H1 (cell line): Measurements from ENCODE around the gene CTNNBL1. TPM values are rescaled to one million over a fixed set of nuclear protein-coding genes. Genes with fewer than 3 reads are reported as not detected.

Source experiments
- CTCF ChIA-PET: fragments of 300-600 bp; sonication (Branson Sonifier 250); formaldehyde crosslinking; loops from one replicate; lab custom pipeline; 2021; ENCODE audit not compliant: partially characterized antibody; lab: Charles Lee
- POLR2A ChIA-PET: fragments of 300-600 bp; sonication (Branson Sonifier 250); formaldehyde crosslinking; loops from one replicate; lab custom pipeline; 2021; ENCODE audit warnings: inconsistent platforms; ENCODE audit not compliant: partially characterized antibody; lab: Charles Lee
- DNase-seq, 2 experiments: peaks; one replicate each; pipeline versions ENCODE4 v3.0.0 to v3.0.0-alpha.2; 2010 to 2022; ENCODE audit warnings: low spot score in 2 of 2, low read depth in 1 of 2, mixed read lengths in 1 of 2
- FAIRE-seq: peaks from 2 replicates; lab custom pipeline; 2011; peaks lifted over from hg19 to GRCh38; lab: Jason Lieb, UNC
- H2AFZ ChIP-seq: 2 replicates; pipeline ENCODE4 v1.8.1; 2012; ENCODE audit warnings: low read length, inconsistent platforms
- H2AK5ac ChIP-seq: 2 replicates; pipeline ENCODE4 v1.6.1; 2013; ENCODE audit warnings: low read depth, low read length
- H2BK120ac ChIP-seq: replicated peaks from 2 replicates; pipeline ENCODE3; 2013; ENCODE audit warnings: low read depth, low read length, inconsistent platforms
- H2BK12ac ChIP-seq: 2 replicates; pipeline ENCODE4 v1.6.1; 2013; ENCODE audit warnings: low read depth, low read length
- H2BK15ac ChIP-seq: 2 replicates; pipeline ENCODE4 v1.6.1; 2013; ENCODE audit warnings: low read length
- H2BK20ac ChIP-seq: 2 replicates; pipeline ENCODE4 v1.6.1; 2013; ENCODE audit warnings: low read length
- H2BK5ac ChIP-seq: 2 replicates; pipeline ENCODE4 v1.6.1; 2013; ENCODE audit warnings: low read depth, low read length
- H3K14ac ChIP-seq: 2 replicates; pipeline ENCODE4 v1.6.1; 2013; ENCODE audit warnings: inconsistent platforms; ENCODE audit not compliant: insufficient read length
- H3K18ac ChIP-seq: 2 replicates; pipeline ENCODE4 v1.6.1; 2013; ENCODE audit warnings: low read length; ENCODE audit errors: extremely low read depth
- H3K23ac ChIP-seq: 2 replicates; pipeline ENCODE4 v1.6.1; 2013; ENCODE audit warnings: inconsistent platforms; ENCODE audit not compliant: insufficient read length
- H3K23me2 ChIP-seq: 2 replicates; pipeline ENCODE4 v1.6.1; 2013; ENCODE audit warnings: low read depth, low read length
- H3K27ac ChIP-seq: 2 replicates; pipeline ENCODE4 v1.6.1; 2011; ENCODE audit warnings: low read depth, low read length, inconsistent platforms
- H3K27me3 ChIP-seq, 4 experiments: replicated peaks in 1 of 4; 1 replicate in 1 of 4; 2 replicates in 3 of 4; pipeline versions ENCODE4 v1.6.1 to v1.8.1; 2011 to 2013; ENCODE audit warnings: low read length in 3 of 4, mild to moderate bottlenecking in 3 of 4, inconsistent platforms in 2 of 4, mixed read lengths in 2 of 4, moderate library complexity in 1 of 4; ENCODE audit not compliant: control insufficient read depth in 3 of 4, insufficient read depth in 3 of 4; ENCODE audit errors: extremely low read depth in 1 of 4
- H3K36me3 ChIP-seq, 4 experiments: 2 replicates each; pipeline versions ENCODE4 v1.6.1 to v1.8.1; 2011 to 2013; ENCODE audit warnings: mild to moderate bottlenecking in 4 of 4, low read length in 3 of 4, moderate library complexity in 2 of 4, control low read depth in 1 of 4, inconsistent platforms in 1 of 4; ENCODE audit not compliant: insufficient read depth in 4 of 4, control insufficient read depth in 2 of 4
- H3K4ac ChIP-seq: replicated peaks from 2 replicates; pipeline ENCODE3; 2013; ENCODE audit warnings: low read length, low read depth, mixed read lengths, inconsistent platforms; ENCODE audit not compliant: insufficient read length
- H3K4me1 ChIP-seq, 4 experiments: replicated peaks in 1 of 4; 1 replicate in 1 of 4; 2 replicates in 3 of 4; pipeline versions ENCODE4 v1.6.1 to v1.8.1; 2011 to 2013; ENCODE audit warnings: low read length in 3 of 4, inconsistent platforms in 2 of 4, mixed read lengths in 1 of 4; ENCODE audit not compliant: insufficient read depth in 4 of 4, control insufficient read depth in 3 of 4
- H3K4me2 ChIP-seq, 2 experiments: 2 replicates each; pipeline versions ENCODE4 v1.6.1 to v1.8.1; 2011 to 2013; ENCODE audit warnings: low read depth in 2 of 2, low read length in 2 of 2, control low read depth in 1 of 2, inconsistent platforms in 1 of 2, mild to moderate bottlenecking in 1 of 2; ENCODE audit not compliant: insufficient read depth in 1 of 2
- H3K4me3 ChIP-seq, 4 experiments: fragments of 200-600, 300-600 bp in 1 of 4; sonication (generic), shearing (Covaris generic), sonication (Bioruptor Twin) in 1 of 4; 2 replicates each; pipeline versions ENCODE4 v1.5.1 to v1.8.1; 2011 to 2016; ENCODE audit warnings: low read length in 4 of 4, low read depth in 3 of 4, control low read depth in 2 of 4, inconsistent platforms in 2 of 4, mild to moderate bottlenecking in 2 of 4, mixed read lengths in 1 of 4, moderate library complexity in 1 of 4; ENCODE audit not compliant: insufficient read depth in 2 of 4; ENCODE audit errors: extremely low read depth in 1 of 4
- H3K56ac ChIP-seq: replicated peaks from 2 replicates; pipeline ENCODE3; 2013; ENCODE audit warnings: low read depth, mild to moderate bottlenecking, mixed read lengths, low read length, inconsistent platforms; ENCODE audit not compliant: insufficient read length
- H3K79me1 ChIP-seq: 2 replicates; pipeline ENCODE4 v1.6.1; 2013; ENCODE audit warnings: low read depth, low read length, control low read depth
- H3K79me2 ChIP-seq, 2 experiments: 2 replicates each; pipeline versions ENCODE4 v1.6.1 to v1.8.1; 2012 to 2013; ENCODE audit warnings: low read length in 2 of 2, mild to moderate bottlenecking in 2 of 2, inconsistent platforms in 1 of 2; ENCODE audit not compliant: insufficient read depth in 2 of 2, control insufficient read depth in 1 of 2
- H3K9ac ChIP-seq, 4 experiments: replicated peaks in 1 of 4; 1 replicate in 1 of 4; 2 replicates in 3 of 4; pipeline versions ENCODE4 v1.6.1 to v1.8.1; 2011 to 2013; ENCODE audit warnings: low read depth in 3 of 4, low read length in 3 of 4, control low read depth in 2 of 4, mild to moderate bottlenecking in 2 of 4, moderate library complexity in 2 of 4, inconsistent platforms in 1 of 4; ENCODE audit errors: extremely low read depth in 1 of 4
- H3K9me3 ChIP-seq, 2 experiments: 2 replicates each; pipeline versions ENCODE4 v1.6.1 to v1.8.1; 2012 to 2013; ENCODE audit warnings: mild to moderate bottlenecking in 2 of 2, moderate library complexity in 2 of 2, control low read depth in 1 of 2, inconsistent platforms in 1 of 2, low read depth in 1 of 2, low read length in 1 of 2, mixed read lengths in 1 of 2; ENCODE audit not compliant: insufficient read depth in 2 of 2
- H4K20me1 ChIP-seq, 2 experiments: replicated peaks in 1 of 2; 2 replicates each; pipeline versions ENCODE3 to v1.8.1; 2011 to 2013; ENCODE audit warnings: inconsistent platforms in 2 of 2, low read length in 2 of 2, mild to moderate bottlenecking in 1 of 2; ENCODE audit not compliant: insufficient read depth in 2 of 2, control insufficient read depth in 1 of 2
- H4K5ac ChIP-seq: 2 replicates; pipeline ENCODE4 v1.6.1; 2013; ENCODE audit warnings: low read length, low read depth, mixed read lengths, inconsistent platforms; ENCODE audit not compliant: insufficient read length
- H4K8ac ChIP-seq: 2 replicates; pipeline ENCODE4 v1.8.0; 2013; ENCODE audit warnings: mild to moderate bottlenecking, moderate library complexity, low read length, inconsistent platforms; ENCODE audit not compliant: insufficient read depth; ENCODE audit errors: extremely low read depth
- H4K91ac ChIP-seq: replicated peaks from 2 replicates; pipeline ENCODE3; 2013; ENCODE audit warnings: low read length, mixed read lengths, inconsistent platforms; ENCODE audit not compliant: insufficient read length
- ASH2L ChIP-seq: fragments of 200-600, 300-600 bp; sonication (generic); IDR thresholded peaks from one replicate; pipeline ENCODE4 v1.7.1; 2017; ENCODE audit warnings: low read length
- CHD2 ChIP-seq: IDR thresholded peaks from 2 replicates; pipeline ENCODE4 v1.6.1; 2012; ENCODE audit warnings: low read length, improper control_type of control experiment
- HDAC2 ChIP-seq, 2 experiments: fragments of 300-600 bp in 1 of 2; sonication (generic) in 1 of 2; IDR thresholded peaks; 2 replicates each; pipeline ENCODE4 v1.6.1; 2011 to 2012; ENCODE audit warnings: low read depth in 2 of 2, low read length in 2 of 2, mild to moderate bottlenecking in 2 of 2, moderate library complexity in 2 of 2, borderline replicate concordance in 1 of 2, inconsistent platforms in 1 of 2
- HDAC6 ChIP-seq: IDR thresholded peaks from one replicate; pipeline ENCODE4 v1.7.1; 2012; ENCODE audit warnings: low read depth, mild to moderate bottlenecking, inconsistent platforms, low read length, moderate library complexity
- POLR2AphosphoS5 ChIP-seq: IDR thresholded peaks from 2 replicates; pipeline ENCODE4 v1.6.1; 2011; ENCODE audit warnings: low read depth, low read length
- WGBS, 2 experiments: shearing (Covaris generic) in 1 of 2; methylation state at CpG; one replicate each; pipeline versions ENCODE4 v1.1.6 to v1.1.7; 2013 to 2015; ENCODE audit warnings: low lambda C conversion rate in 2 of 2, mixed read lengths in 2 of 2, inconsistent platforms in 1 of 2, low coverage in 1 of 2, missing lambda C conversion rate in 1 of 2; ENCODE audit not compliant: insufficient replicate concordance in 2 of 2, insufficient coverage in 1 of 2, insufficient read length in 1 of 2; ENCODE audit errors: extremely low coverage in 1 of 2, missing lambda C conversion rate in 1 of 2; 5-methylcytosine and 5-hydroxymethylcytosine counted together
- polyA plus RNA-seq, 7 experiments: library from polyadenylated mRNA; depleted of rRNA in 3 of 7; stranded (reverse) in 5 of 7; unstranded in 2 of 7; fragments of >200 nt in 5 of 7; fragments of 200-250 nt in 2 of 7; gene quantifications; 1 replicate in 5 of 7; 2 replicates in 1 of 7; 4 replicates in 1 of 7; pipeline versions ENCODE4 v1.2.1 to v1.2.3, GENCODE V29; 2011 to 2013; ENCODE audit warnings: missing spikeins in 2 of 7, mixed read lengths in 2 of 7
- total RNA-seq: library from RNA; stranded (reverse); fragmentation: NEBNext Ultra II Directional; extraction: Animal tissue kit (Norgen Biotek cat#: 25700); gene quantifications from 2 replicates; pipeline ENCODE4 v1.2.1, GENCODE V29; 2021
- TF ChIP-seq, protein P1 (sequence below): IDR thresholded peaks from 2 replicates; pipeline ENCODE4 v1.6.1; 2012; ENCODE audit warnings: low read length, inconsistent platforms
- TF ChIP-seq, protein P2 (sequence below), 3 experiments: IDR thresholded peaks; 1 replicate in 2 of 3; 2 replicates in 1 of 3; pipeline versions ENCODE4 v1.5.1 to v1.6.1; 2011; ENCODE audit warnings: low read length in 3 of 3, mild to moderate bottlenecking in 3 of 3, inconsistent platforms in 2 of 3, low read depth in 1 of 3, moderate library complexity in 1 of 3; ENCODE audit not compliant: insufficient read depth in 1 of 3; ENCODE audit errors: control extremely low read depth in 1 of 3

The CTNNBL1 gene
- total and polyA plus RNA-seq, 2 of the 8 experiments (the other 6 are each of a cell fraction or from before 2014, with no cell fraction given): 19.6 to 81.6 TPM

DNA sequence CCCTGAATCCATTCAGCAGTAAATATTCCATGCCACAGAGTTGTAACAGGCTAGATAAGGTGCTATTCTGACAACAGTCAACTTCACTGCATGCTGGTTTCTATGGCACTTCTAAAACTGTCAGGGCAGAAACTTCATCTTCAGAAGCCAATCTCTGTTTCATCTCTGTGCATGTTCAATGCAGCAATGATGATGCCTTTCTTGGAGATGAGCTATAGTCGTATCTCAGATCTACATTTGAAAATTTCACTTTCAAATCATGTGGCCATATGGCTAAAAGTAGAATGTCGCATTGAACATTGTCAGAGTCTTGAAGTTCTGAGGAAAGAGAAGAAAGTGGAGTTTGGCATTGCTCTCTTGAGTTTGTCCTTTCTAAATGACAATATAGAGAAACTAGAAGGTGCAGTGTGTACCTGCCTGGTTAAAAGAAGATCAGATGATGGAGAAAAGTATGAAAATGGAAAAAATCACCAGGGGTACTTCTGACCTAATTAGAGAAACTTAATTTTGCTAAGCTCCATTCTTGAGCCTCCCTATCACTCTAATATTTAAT, 160.1 kb downstream of the CTNNBL1 start:
- CTCF ChIA-PET: interaction anchor here (0.6 to 2.5 kb wide), 3 partner anchors 12 to 238 kb away, joined by 4 to 5 read pairs (median 4); no protein-coding TSS in a partner anchor
- 91% methylated on average over 2 of the region's 2 CpGs; no CpG with 5 or more reads in 1 of the 2 experiments for WGBS, 2 experiments
- Histone ChIP-seq H4K20me1 (no peaks in the 10 kb centered on the region), H3K36me3 (peaks cover 0 to 5% (median 0%) of the 10 kb centered on the region in 4 experiments; a peak in 1 of 8 replicates), H3K9ac (no peak overlapping the region), H3K23ac (no peak overlapping the region), H3K9me3 (no peaks in the 10 kb centered on the region), H2BK5ac (no peak overlapping the region), H3K4me1 (no peaks in the 10 kb centered on the region), H4K8ac (no peak overlapping the region), H3K79me2 (no peaks in the 10 kb centered on the region), H3K79me1 (no peaks in the 10 kb centered on the region), H4K5ac (no peak overlapping the region), H3K4ac (no peak overlapping the region), H2BK12ac (no peak overlapping the region), H3K4me2 (no peak overlapping the region), H3K23me2 (no peaks in the 10 kb centered on the region), H2BK120ac (no peak overlapping the region), H2BK15ac (no peak overlapping the region), H3K27ac (no peak overlapping the region), H3K56ac (no peak overlapping the region), H3K4me3 (no peak overlapping the region), H2AK5ac (no peak overlapping the region), H4K91ac (no peak overlapping the region), H2BK20ac (no peak overlapping the region), H2AFZ (no peak overlapping the region), H3K14ac (no peak overlapping the region), H3K18ac (no peak overlapping the region), H3K27me3 (no peaks in the 10 kb centered on the region)
- no peak for FAIRE-seq
- TF ChIP-seq POLR2AphosphoS5 (no peak), CHD2 (no peak), HDAC6 (no peak), HDAC2 (IDR thresholded peaks at IDR 0.05; ENCODE audit: borderline replicate concordance in 1 of 2, low read depth in 2 of 2, low read length in 2 of 2) (no peak), ASH2L (no peak)
- TF ChIP-seq, protein P1, sequence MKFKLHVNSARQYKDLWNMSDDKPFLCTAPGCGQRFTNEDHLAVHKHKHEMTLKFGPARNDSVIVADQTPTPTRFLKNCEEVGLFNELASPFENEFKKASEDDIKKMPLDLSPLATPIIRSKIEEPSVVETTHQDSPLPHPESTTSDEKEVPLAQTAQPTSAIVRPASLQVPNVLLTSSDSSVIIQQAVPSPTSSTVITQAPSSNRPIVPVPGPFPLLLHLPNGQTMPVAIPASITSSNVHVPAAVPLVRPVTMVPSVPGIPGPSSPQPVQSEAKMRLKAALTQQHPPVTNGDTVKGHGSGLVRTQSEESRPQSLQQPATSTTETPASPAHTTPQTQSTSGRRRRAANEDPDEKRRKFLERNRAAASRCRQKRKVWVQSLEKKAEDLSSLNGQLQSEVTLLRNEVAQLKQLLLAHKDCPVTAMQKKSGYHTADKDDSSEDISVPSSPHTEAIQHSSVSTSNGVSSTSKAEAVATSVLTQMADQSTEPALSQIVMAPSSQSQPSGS: no peak
- TF ChIP-seq, protein P2, sequence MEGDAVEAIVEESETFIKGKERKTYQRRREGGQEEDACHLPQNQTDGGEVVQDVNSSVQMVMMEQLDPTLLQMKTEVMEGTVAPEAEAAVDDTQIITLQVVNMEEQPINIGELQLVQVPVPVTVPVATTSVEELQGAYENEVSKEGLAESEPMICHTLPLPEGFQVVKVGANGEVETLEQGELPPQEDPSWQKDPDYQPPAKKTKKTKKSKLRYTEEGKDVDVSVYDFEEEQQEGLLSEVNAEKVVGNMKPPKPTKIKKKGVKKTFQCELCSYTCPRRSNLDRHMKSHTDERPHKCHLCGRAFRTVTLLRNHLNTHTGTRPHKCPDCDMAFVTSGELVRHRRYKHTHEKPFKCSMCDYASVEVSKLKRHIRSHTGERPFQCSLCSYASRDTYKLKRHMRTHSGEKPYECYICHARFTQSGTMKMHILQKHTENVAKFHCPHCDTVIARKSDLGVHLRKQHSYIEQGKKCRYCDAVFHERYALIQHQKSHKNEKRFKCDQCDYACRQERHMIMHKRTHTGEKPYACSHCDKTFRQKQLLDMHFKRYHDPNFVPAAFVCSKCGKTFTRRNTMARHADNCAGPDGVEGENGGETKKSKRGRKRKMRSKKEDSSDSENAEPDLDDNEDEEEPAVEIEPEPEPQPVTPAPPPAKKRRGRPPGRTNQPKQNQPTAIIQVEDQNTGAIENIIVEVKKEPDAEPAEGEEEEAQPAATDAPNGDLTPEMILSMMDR (IDR thresholded peaks at IDR 0.05; ENCODE audit: control extremely low read depth in 1 of 3, insufficient read depth in 1 of 3, low read depth in 1 of 3, low read length in 3 of 3): no peak
- POLR2A ChIA-PET: no interaction called here
- no peak for DNase-seq
